HepG2 (cell line): ENCODE results near the gene BIRC6. TPM values are rescaled to one million over a fixed set of nuclear protein-coding genes. Genes with fewer than 3 reads are reported as not detected.

Experiments
- GLMP ChIP-seq: sonication (generic); formaldehyde crosslinking; IDR thresholded peaks from 2 replicates; pipeline ENCODE4 v1.9.0; 2021; ENCODE audit warnings: missing genetic modification reagents, mild to moderate bottlenecking, borderline replicate concordance
- HMG20B ChIP-seq: conservative IDR thresholded peaks from 2 replicates; pipeline ENCODE4 v1.6.1; 2016; ENCODE audit warnings: missing genetic modification reagents, missing compliant biosample characterization
- HOXA7 ChIP-seq: sonication (generic); formaldehyde crosslinking; IDR thresholded peaks from 2 replicates; pipeline ENCODE4 v1.8.1; 2022; ENCODE audit warnings: mild to moderate bottlenecking, missing genetic modification reagents, moderate library complexity
- KLF12 ChIP-seq: sonication (generic); formaldehyde crosslinking; IDR thresholded peaks from 2 replicates; pipeline ENCODE4 v1.4.0; 2020; ENCODE audit warnings: missing genetic modification reagents, borderline replicate concordance
- MXI1 ChIP-seq: IDR thresholded peaks from 3 replicates; pipeline ENCODE4 v1.6.1; 2012; ENCODE audit warnings: low read depth, low read length, inconsistent platforms, borderline replicate concordance
- NCOA2 ChIP-seq: sonication (generic); formaldehyde crosslinking; IDR thresholded peaks from 2 replicates; pipeline ENCODE4 v1.8.0; 2022; ENCODE audit warnings: inconsistent platforms
- NFE2L2 ChIP-seq: fragments of 150-350 bp; IDR thresholded peaks from 2 replicates; pipeline ENCODE4 v1.6.1; 2014; ENCODE audit warnings: low read length
- TCF12 ChIP-seq, 2 experiments: fragments of 450-650 bp in 1 of 2; sonication (generic) in 1 of 2; formaldehyde crosslinking in 1 of 2; IDR thresholded peaks; 2 replicates each; pipeline versions ENCODE4 v1.6.1 to v1.8.0; 2017 to 2022; ENCODE audit warnings: antibody characterized with exemption in 1 of 2, mild to moderate bottlenecking in 1 of 2, missing genetic modification reagents in 1 of 2, moderate library complexity in 1 of 2
- ZBED4 ChIP-seq: sonication (generic); formaldehyde crosslinking; IDR thresholded peaks from 2 replicates; pipeline ENCODE4 v1.4.0; 2020; ENCODE audit warnings: missing genetic modification reagents, borderline replicate concordance
- ZNF646 ChIP-seq: sonication (generic); formaldehyde crosslinking; IDR thresholded peaks from 2 replicates; pipeline ENCODE4 v1.9.0; 2021; ENCODE audit warnings: mild to moderate bottlenecking, missing genetic modification reagents
- polyA plus RNA-seq, 8 experiments: library from polyadenylated mRNA; depleted of rRNA in 3 of 8; stranded (reverse) in 7 of 8; unstranded in 1 of 8; fragments of >200 nt; fragmentation: Illumina TruSeq in 4 of 8; extraction: Trizol in 4 of 8; gene quantifications; 2 replicates each; pipeline versions ENCODE4 v1.2.1 to v1.2.3, GENCODE V29; 2011 to 2016; ENCODE audit warnings: low read depth in 4 of 8, missing spikeins in 1 of 8, mixed read lengths in 1 of 8; ENCODE audit not compliant: insufficient read depth in 1 of 8
- total RNA-seq, 5 experiments: library from RNA; depleted of rRNA; stranded (reverse); fragments of >200 nt; fragmentation: Illumina TruSeq; extraction: Trizol; gene quantifications; 2 replicates each; pipeline ENCODE4 v1.2.3, GENCODE V29; 2016; ENCODE audit warnings: low read depth in 1 of 5
- TF ChIP-seq, protein P1 (sequence below): sonication (generic); formaldehyde crosslinking; IDR thresholded peaks from 2 replicates; pipeline ENCODE4 v1.4.0; 2020; ENCODE audit warnings: missing genetic modification reagents, borderline replicate concordance

Gene BIRC6
- total and polyA plus RNA-seq, 2 of the 13 experiments (the other 11 are each of a cell fraction or from before 2014, with no cell fraction given) = 65.6 to 120 TPM

DNA sequence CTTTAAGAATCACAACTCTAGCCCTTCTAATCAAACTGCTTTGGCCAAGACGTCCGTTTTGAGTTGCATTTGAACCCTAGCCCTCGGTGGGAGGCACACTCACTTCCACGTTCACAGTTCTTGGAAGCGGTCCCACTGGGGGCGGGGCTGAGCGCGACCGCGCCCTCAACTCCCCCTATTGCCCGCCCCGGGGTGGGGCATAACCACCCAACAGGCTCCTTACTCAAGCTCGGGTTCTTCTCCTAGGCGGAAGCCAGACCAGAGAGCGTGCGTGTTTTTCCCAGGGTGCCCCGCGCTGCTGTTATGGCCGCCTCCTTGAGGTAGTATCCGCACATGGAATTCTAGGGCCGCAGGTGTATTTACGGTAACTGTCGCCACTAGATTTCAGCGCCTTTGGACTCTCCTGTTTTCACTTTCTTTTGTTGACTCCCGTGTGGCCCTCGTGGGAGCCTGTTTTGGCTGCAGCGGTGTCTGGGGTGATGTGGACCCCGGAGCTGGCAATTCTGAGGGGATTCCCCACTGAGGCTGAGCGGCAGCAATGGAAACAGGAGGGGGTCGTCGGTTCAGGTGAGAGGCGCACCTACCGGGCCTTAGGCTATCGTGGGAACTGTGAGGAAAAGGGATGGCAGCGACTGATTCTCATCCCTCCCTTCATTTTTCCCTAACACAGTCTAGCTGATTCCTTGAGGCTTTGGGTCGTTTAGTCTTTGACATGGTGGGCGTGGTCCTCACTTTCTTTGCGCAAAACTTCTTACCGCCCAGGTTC lies 271.2 kb downstream of the BIRC6 start, which contains the start of gene TTC27 (continued):
- no peak for TF ChIP-seq GLMP
- no peak for TF ChIP-seq HOXA7
- TF ChIP-seq NCOA2 (CRISPR knock-in tag) = peak; percentile 45
- no peak for TF ChIP-seq NFE2L2
- TF ChIP-seq ZBED4 = peak; percentile 80
- TF ChIP-seq MXI1 = peak; percentile 100
- no peak for TF ChIP-seq TCF12 (IDR thresholded peaks at IDR 0.05)
- TF ChIP-seq TCF12 (CRISPR knock-in tag; IDR thresholded peaks at IDR 0.05) = no peak
- TF ChIP-seq, protein P1, sequence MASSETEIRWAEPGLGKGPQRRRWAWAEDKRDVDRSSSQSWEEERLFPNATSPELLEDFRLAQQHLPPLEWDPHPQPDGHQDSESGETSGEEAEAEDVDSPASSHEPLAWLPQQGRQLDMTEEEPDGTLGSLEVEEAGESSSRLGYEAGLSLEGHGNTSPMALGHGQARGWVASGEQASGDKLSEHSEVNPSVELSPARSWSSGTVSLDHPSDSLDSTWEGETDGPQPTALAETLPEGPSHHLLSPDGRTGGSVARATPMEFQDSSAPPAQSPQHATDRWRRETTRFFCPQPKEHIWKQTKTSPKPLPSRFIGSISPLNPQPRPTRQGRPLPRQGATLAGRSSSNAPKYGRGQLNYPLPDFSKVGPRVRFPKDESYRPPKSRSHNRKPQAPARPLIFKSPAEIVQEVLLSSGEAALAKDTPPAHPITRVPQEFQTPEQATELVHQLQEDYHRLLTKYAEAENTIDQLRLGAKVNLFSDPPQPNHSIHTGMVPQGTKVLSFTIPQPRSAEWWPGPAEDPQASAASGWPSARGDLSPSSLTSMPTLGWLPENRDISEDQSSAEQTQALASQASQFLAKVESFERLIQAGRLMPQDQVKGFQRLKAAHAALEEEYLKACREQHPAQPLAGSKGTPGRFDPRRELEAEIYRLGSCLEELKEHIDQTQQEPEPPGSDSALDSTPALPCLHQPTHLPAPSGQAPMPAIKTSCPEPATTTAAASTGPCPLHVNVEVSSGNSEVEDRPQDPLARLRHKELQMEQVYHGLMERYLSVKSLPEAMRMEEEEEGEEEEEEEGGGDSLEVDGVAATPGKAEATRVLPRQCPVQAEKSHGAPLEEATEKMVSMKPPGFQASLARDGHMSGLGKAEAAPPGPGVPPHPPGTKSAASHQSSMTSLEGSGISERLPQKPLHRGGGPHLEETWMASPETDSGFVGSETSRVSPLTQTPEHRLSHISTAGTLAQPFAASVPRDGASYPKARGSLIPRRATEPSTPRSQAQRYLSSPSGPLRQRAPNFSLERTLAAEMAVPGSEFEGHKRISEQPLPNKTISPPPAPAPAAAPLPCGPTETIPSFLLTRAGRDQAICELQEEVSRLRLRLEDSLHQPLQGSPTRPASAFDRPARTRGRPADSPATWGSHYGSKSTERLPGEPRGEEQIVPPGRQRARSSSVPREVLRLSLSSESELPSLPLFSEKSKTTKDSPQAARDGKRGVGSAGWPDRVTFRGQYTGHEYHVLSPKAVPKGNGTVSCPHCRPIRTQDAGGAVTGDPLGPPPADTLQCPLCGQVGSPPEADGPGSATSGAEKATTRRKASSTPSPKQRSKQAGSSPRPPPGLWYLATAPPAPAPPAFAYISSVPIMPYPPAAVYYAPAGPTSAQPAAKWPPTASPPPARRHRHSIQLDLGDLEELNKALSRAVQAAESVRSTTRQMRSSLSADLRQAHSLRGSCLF (CRISPR knock-in tag) = no peak
- TF ChIP-seq KLF12 (CRISPR knock-in tag) = no peak; the same call in 1 of the 2 replicates
- TF ChIP-seq ZNF646 = no peak
- 0 out of 2 replicates have a peak, but pooled peaks have one; percentile 30 for TF ChIP-seq HMG20B (CRISPR knock-in tag)
